CD4-positive, alpha-beta T cell (primary cell): Measurements from ENCODE around the gene PKP1. TPM values are rescaled to one million over a fixed set of nuclear protein-coding genes. Genes with fewer than 3 reads are reported as not detected.

ENCODE experiments used
- ATAC-seq: fragments of 200-7000 bp; cut with Tn5 transposase; one replicate; pipeline ENCODE4 v1.10.0; 2022; ENCODE audit warnings: mild to moderate bottlenecking; ENCODE audit not compliant: poor library complexity
- CTCF ChIA-PET: fragments of 350-600 bp; sonication (Branson Sonifier 250); formaldehyde crosslinking; loops from one replicate; lab custom pipeline; 2021; ENCODE audit warnings: antibody characterized with exemption, inconsistent platforms; lab: Charles Lee
- POLR2A ChIA-PET: fragments of 350-600 bp; sonication (Branson Sonifier 250); formaldehyde crosslinking; loops from one replicate; lab custom pipeline; 2021; ENCODE audit warnings: antibody characterized with exemption, inconsistent platforms; lab: Charles Lee
- DNase-seq, 14 experiments: peaks; one replicate each; pipeline ENCODE4 v3.0.0-alpha.2; 2013 to 2020; ENCODE audit warnings: mixed read lengths in 2 of 14
- H3K27ac ChIP-seq, 2 donors: one replicate each; pipeline versions ENCODE4 v1.5.1 to v1.7.0; 2013; ENCODE audit warnings: low read length in 2 of 2, low read depth in 1 of 2, mild to moderate bottlenecking in 1 of 2
- H3K27me3 ChIP-seq, 2 experiments: 1 replicate in 1 of 2; 2 replicates in 1 of 2; pipeline versions ENCODE4 v1.6.1 to v1.7.0; 2013; ENCODE audit warnings: low read length in 2 of 2, control low read depth in 1 of 2, mild to moderate bottlenecking in 1 of 2, moderate library complexity in 1 of 2; ENCODE audit not compliant: insufficient read depth in 2 of 2, control insufficient read depth in 1 of 2
- H3K36me3 ChIP-seq: one replicate; pipeline ENCODE4 v1.6.1; 2013; ENCODE audit warnings: low read length, control low read depth; ENCODE audit not compliant: insufficient read depth
- H3K4me1 ChIP-seq: one replicate; pipeline ENCODE4 v1.6.1; 2013; ENCODE audit warnings: low read length, control low read depth; ENCODE audit not compliant: insufficient read depth
- H3K4me3 ChIP-seq: one replicate; pipeline ENCODE4 v1.5.1; 2013; ENCODE audit warnings: mild to moderate bottlenecking, low read length, moderate library complexity
- H3K9me3 ChIP-seq, 2 experiments: 1 replicate in 1 of 2; 2 replicates in 1 of 2; pipeline versions ENCODE4 v1.6.1 to v1.7.0; 2013; ENCODE audit warnings: low read length in 2 of 2, mild to moderate bottlenecking in 2 of 2, control low read depth in 1 of 2, moderate library complexity in 1 of 2; ENCODE audit not compliant: control insufficient read depth in 1 of 2, insufficient read depth in 1 of 2
- H3K27ac Mint-ChIP-seq: one replicate; pipeline ENCODE4 v1.8.0; 2020; ENCODE audit warnings: mixed read lengths
- H3K27me3 Mint-ChIP-seq: one replicate; pipeline ENCODE4 v1.8.0; 2021; ENCODE audit warnings: mixed read lengths
- H3K36me3 Mint-ChIP-seq: one replicate; pipeline ENCODE4 v1.8.0; 2021; ENCODE audit warnings: low read depth, mixed read lengths
- H3K4me1 Mint-ChIP-seq: one replicate; pipeline ENCODE4 v1.8.0; 2021; ENCODE audit warnings: low read depth, mixed read lengths
- H3K4me3 Mint-ChIP-seq: one replicate; pipeline ENCODE4 v1.8.0; 2020; ENCODE audit warnings: mild to moderate bottlenecking, mixed read lengths
- H3K9me3 Mint-ChIP-seq: one replicate; pipeline ENCODE4 v1.8.0; 2020; ENCODE audit warnings: mixed read lengths
- intact Hi-C, 2 experiments: fragments of 100-400 bp; cut with DNase I in 1 of 2; cut with micrococcal nuclease in 1 of 2; formaldehyde crosslinking; loops; one replicate each; pipeline versions ENCODE4 v1.15.1 to v1.9.0; 2023 to 2025; cut with DNase I, micrococcal nuclease
- total RNA-seq, 174 experiments: library from RNA in 2 of 174; stranded (reverse) in 2 of 174; gene quantifications; one replicate each; pipeline ENCODE4 v1.2.3 and lab custom pipeline; 2021 to 2026
- TF ChIP-seq, protein P1 (sequence below): fragments of 200-600 bp; IDR thresholded peaks from one replicate; pipeline ENCODE4 v1.8.0; 2022; ENCODE audit warnings: antibody characterized with exemption, mild to moderate bottlenecking

Gene PKP1
- total RNA-seq, 2 experiments from 2014 or later = not detected

GRCh38 chr1:201275253-201275666 lies 8.0 kb upstream of the PKP1 start:
- no peak for ATAC-seq
- ChIA-PET CTCF (no interaction called here), POLR2A (no interaction called here)
- intact Hi-C loops = no loop called here
- H3K9me3 Mint-ChIP-seq = no peaks in the 10 kb centered on the region
- no peak overlapping the region for H3K4me3 Mint-ChIP-seq
- no peaks in the 10 kb centered on the region for H3K36me3 Mint-ChIP-seq
- no peaks in the 10 kb centered on the region for H3K4me1 Mint-ChIP-seq
- H3K27me3 ChIP-seq = no peaks in the 10 kb centered on the region
- no peaks in the 10 kb centered on the region for H3K9me3 ChIP-seq
- H3K4me3 ChIP-seq = no peak overlapping the region
- H3K4me1 ChIP-seq = no peaks in the 10 kb centered on the region
- TF ChIP-seq, protein P1, sequence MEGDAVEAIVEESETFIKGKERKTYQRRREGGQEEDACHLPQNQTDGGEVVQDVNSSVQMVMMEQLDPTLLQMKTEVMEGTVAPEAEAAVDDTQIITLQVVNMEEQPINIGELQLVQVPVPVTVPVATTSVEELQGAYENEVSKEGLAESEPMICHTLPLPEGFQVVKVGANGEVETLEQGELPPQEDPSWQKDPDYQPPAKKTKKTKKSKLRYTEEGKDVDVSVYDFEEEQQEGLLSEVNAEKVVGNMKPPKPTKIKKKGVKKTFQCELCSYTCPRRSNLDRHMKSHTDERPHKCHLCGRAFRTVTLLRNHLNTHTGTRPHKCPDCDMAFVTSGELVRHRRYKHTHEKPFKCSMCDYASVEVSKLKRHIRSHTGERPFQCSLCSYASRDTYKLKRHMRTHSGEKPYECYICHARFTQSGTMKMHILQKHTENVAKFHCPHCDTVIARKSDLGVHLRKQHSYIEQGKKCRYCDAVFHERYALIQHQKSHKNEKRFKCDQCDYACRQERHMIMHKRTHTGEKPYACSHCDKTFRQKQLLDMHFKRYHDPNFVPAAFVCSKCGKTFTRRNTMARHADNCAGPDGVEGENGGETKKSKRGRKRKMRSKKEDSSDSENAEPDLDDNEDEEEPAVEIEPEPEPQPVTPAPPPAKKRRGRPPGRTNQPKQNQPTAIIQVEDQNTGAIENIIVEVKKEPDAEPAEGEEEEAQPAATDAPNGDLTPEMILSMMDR = no peak
- peaks cover 15% of the 10 kb centered on the region for H3K27me3 Mint-ChIP-seq
- no peak overlapping the region for H3K27ac Mint-ChIP-seq
- no peak for DNase-seq
- H3K27ac ChIP-seq = no peak overlapping the region
- H3K36me3 ChIP-seq = no peaks in the 10 kb centered on the region

DNA sequence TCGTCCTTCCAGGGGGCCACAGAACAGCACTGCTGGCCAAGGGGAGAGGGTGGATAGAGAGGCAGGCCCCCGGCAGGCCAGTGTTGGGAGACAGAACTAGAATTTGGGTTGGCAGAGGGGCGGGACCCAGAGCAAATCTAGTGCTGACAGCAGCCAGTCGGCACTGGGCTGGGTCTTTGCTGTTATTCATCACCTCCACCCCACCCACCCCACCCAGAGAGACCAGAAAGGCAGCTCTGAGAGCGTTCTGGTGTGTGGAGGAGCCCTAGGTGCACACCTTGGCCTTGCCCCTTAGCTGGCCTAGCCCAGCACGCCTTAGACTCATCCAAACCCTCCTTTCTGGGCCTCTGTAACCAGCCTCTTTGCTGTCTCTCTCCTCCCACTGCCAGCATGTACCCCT lies 6.4 kb upstream of the PKP1 start:
- TF ChIP-seq, protein P1 = no peak
- ChIA-PET CTCF (no interaction called here), POLR2A (no interaction called here)
- Mint-ChIP-seq H3K9me3 (no peaks in the 10 kb centered on the region), H3K4me3 (no peak overlapping the region), H3K4me1 (no peaks in the 10 kb centered on the region), H3K27ac (no peak overlapping the region), H3K27me3 (peaks cover 20% of the 10 kb centered on the region), H3K36me3 (no peaks in the 10 kb centered on the region)
- Histone ChIP-seq H3K27me3 (peaks cover 4% of the 10 kb centered on the region in 2 experiments), H3K4me1 (no peaks in the 10 kb centered on the region), H3K27ac (no peak overlapping the region), H3K4me3 (no peak overlapping the region), H3K36me3 (no peaks in the 10 kb centered on the region), H3K9me3 (no peaks in the 10 kb centered on the region)
- no peak for ATAC-seq
- DNase-seq = no peak
- intact Hi-C loops = no loop called here

DNA sequence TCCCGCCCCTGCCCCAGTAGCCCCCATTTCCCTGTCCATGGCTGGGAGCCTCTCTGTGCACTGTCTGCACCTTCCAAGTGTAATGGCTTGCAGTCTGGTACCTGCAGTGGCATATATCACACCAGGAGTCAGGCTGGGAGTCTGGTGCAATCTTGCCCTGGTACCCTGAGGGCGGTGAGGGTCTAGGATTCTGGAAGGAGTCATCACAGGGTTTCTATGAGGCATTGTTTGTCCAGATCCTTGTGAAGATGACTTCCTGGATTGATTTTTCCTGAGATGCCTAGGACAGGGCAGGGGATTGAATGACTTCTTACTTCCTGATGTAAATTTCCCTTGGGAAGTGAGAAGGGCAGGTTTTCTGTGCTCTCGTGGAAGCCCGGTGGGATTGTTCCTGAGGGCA lies 5.9 kb upstream of the PKP1 start:
- CTCF ChIA-PET = no interaction called here
- H3K36me3 Mint-ChIP-seq = no peaks in the 10 kb centered on the region
- Histone ChIP-seq H3K27ac (no peak overlapping the region), H3K36me3 (no peaks in the 10 kb centered on the region), H3K9me3 (no peaks in the 10 kb centered on the region), H3K4me1 (no peaks in the 10 kb centered on the region), H3K4me3 (no peak overlapping the region), H3K27me3 (peaks cover 5 to 6% of the 10 kb centered on the region in 2 experiments)
- H3K4me3 Mint-ChIP-seq = no peak overlapping the region
- no peaks in the 10 kb centered on the region for H3K9me3 Mint-ChIP-seq
- no peaks in the 10 kb centered on the region for H3K4me1 Mint-ChIP-seq
- intact Hi-C loops = no loop called here
- TF ChIP-seq, protein P1 = no peak
- H3K27ac Mint-ChIP-seq = no peak overlapping the region
- DNase-seq (no peak), ATAC-seq (no peak)
- POLR2A ChIA-PET = no interaction called here
- peaks cover 26% of the 10 kb centered on the region for H3K27me3 Mint-ChIP-seq
